Ovary (tissue), 9 donors: ENCODE results near the gene RMC1. TPM values are rescaled to one million over a fixed set of nuclear protein-coding genes. Genes with fewer than 3 reads are reported as not detected.
"Not testable (repeated sequence)": the region's sequence is repeated elsewhere in the genome, so short reads cannot be mapped to it uniquely, and the experiment has no call there.

Source experiments
- DNase-seq, 5 donors: peaks; one replicate each; pipeline ENCODE4 v3.0.0-alpha.2; 2019 to 2020
- H3K27ac ChIP-seq, 2 donors: fragments of 200-600 bp; one replicate each; pipeline versions ENCODE4 v1.5.1 to v1.8.0; 2019 to 2022
- H3K27me3 ChIP-seq: fragments of 200-600 bp; one replicate; pipeline ENCODE4 v1.8.0; 2022
- H3K36me3 ChIP-seq: fragments of 200-600 bp; sonication (generic); one replicate; pipeline ENCODE4 v1.5.1; 2019
- H3K4me1 ChIP-seq: one replicate; pipeline ENCODE4 v1.8.1; 2013; ENCODE audit warnings: mild to moderate bottlenecking, moderate library complexity; ENCODE audit not compliant: insufficient read depth
- H3K4me3 ChIP-seq: fragments of 200-600 bp; sonication (generic); one replicate; pipeline ENCODE4 v1.5.1; 2017
- H3K9me3 ChIP-seq, 2 donors: fragments of 200-600 bp in 1 of 2; sonication (generic) in 1 of 2; one replicate each; pipeline versions ENCODE4 v1.5.1 to v1.8.1; 2013 to 2019; ENCODE audit warnings: mild to moderate bottlenecking in 1 of 2, moderate library complexity in 1 of 2
- CTCF ChIP-seq, 3 donors: fragments of 450-650 bp in 2 of 3; fragments of 200-600 bp in 1 of 3; IDR thresholded peaks; one replicate each; pipeline versions ENCODE4 v1.5.1 to v1.8.0; 2016 to 2022; ENCODE audit warnings: antibody characterized with exemption in 3 of 3, mild to moderate bottlenecking in 1 of 3
- EP300 ChIP-seq: sonication (generic); formaldehyde crosslinking; IDR thresholded peaks from one replicate; pipeline ENCODE4 v1.6.1; 2017; ENCODE audit warnings: antibody characterized with exemption
- POLR2A ChIP-seq: fragments of 450-650 bp; IDR thresholded peaks from one replicate; pipeline ENCODE4 v1.6.1; 2017; ENCODE audit warnings: antibody characterized with exemption, mild to moderate bottlenecking, moderate library complexity
- WGBS, 3 donors: extraction: QIAGEN DNeasy Blood & Tissue Kit in 1 of 3; methylation state at CpG; one replicate each; pipeline versions ENCODE4 v1.1.5 to v1.1.7; 2013 to 2017; 5-methylcytosine and 5-hydroxymethylcytosine counted together
- intact Hi-C, 4 donors: fragments of 100-400 bp; cut with DNase I; formaldehyde crosslinking; loops; one replicate each; pipeline versions ENCODE4 v1.11.0 to v1.15.1; 2022 to 2023
- polyA plus RNA-seq, 2 donors: library from polyadenylated mRNA; stranded (reverse); fragments of 200-250 nt in 1 of 2; fragments of 350-450 nt in 1 of 2; fragmentation: Illumina TruSeq in 1 of 2; extraction: RNeasy Lipid Tissue Mini Kit (QIAGEN cat#74804) in 1 of 2; gene quantifications; one replicate each; pipeline ENCODE4 v1.2.3, GENCODE V29; 2013 to 2014
- total RNA-seq, 7 donors: library from RNA; depleted of rRNA in 2 of 7; stranded (reverse); fragments of >200 nt in 2 of 7; fragmentation: NEBNext Ultra II Directional in 3 of 7; extraction: Animal tissue kit (Norgen Biotek cat#: 25700) in 3 of 7; gene quantifications; one replicate each; pipeline versions ENCODE4 v1.1.0 to v1.2.4, GENCODE V29; 2016 to 2023
- donor health status: DM: no; HTN: no; CAD: no; lungs with moderate emphysema.
- donor health status: DM: no; HTN: no; CAD: no.
- donor health status: Bipolar disorder and iron deficiency.
- donor health status: DM: yes; HTN: yes; CAD: no.
- donor health status: DM: no; HTN: no; CAD: no.
- donor health status: DM: yes; HTN: yes; CAD: no.

The RMC1 gene
- total and polyA plus RNA-seq, 9 donors: 15.0 to 29.5 (median 22.1) TPM

DNA sequence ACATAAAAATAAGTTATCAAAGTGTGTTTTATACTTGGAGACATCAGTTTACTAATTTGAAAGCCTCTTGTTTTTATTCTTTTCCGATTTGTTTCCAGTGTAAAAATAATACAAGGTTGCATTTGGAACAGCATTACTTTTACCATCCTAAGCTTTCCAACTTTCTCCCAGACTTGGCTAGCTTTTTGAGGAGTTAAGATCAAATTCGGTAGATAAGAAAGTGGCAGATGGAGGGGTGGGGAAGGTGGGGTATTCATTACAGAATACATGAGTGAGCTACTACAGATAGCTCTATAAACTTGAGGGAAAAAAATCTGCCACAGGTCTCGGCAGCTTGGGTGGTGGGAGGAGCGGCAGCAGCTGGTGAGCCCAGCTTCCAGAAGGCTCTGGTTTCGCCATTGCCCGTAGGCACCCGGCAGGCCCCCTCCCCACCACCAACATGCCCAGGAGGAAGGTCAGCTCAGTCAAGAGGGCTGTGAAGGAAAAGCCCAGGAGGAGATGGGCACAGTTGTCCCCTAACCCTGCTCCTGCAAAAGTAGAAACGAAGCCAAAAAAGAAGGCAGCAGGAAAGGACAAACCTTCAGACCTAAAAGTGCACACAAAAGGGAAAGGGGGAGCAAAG is 18.6 kb upstream of the RMC1 start:
- no peak for DNase-seq

GRCh38 chr18:23485386-23485785 is 17.9 kb upstream of the RMC1 start:
- no peaks in the 10 kb centered on the region for H3K9me3 ChIP-seq
- no peak for DNase-seq
- no peak overlapping the region for H3K27ac ChIP-seq
- no peaks in the 10 kb centered on the region for H3K27me3 ChIP-seq
- H3K36me3 ChIP-seq: no peaks in the 10 kb centered on the region
- H3K4me3 ChIP-seq: no peak overlapping the region
- intact Hi-C loops: no loop called here
- H3K4me1 ChIP-seq: peaks cover 2% of the 10 kb centered on the region
- no peak for TF ChIP-seq POLR2A
- TF ChIP-seq EP300: no peak
- no peak for TF ChIP-seq CTCF (IDR thresholded peaks at IDR 0.05)
- 89 to 94% (median 93%) methylated on average over 7 of the region's 7 CpGs for WGBS, 3 donors

More for the DNA sequence above, 18.6 kb upstream of the RMC1 start:
- intact Hi-C loops: no loop called here
- Histone ChIP-seq H3K9me3 (no peaks in the 10 kb centered on the region), H3K4me3 (no peak overlapping the region), H3K36me3 (no peaks in the 10 kb centered on the region), H3K4me1 (peaks cover 2% of the 10 kb centered on the region), H3K27ac (no peak overlapping the region), H3K27me3 (no peaks in the 10 kb centered on the region)
- 21 to 35% (median 26%) methylated on average over 8 of the region's 8 CpGs for whole genome bisulfite sequencing, 3 donors
- TF ChIP-seq POLR2A (no peak), CTCF (IDR thresholded peaks at IDR 0.05) (no peak), EP300 (no peak)

GRCh38 chr18:23487738-23488570 is 15.4 kb upstream of the RMC1 start:
- H3K36me3 ChIP-seq: no peaks in the 10 kb centered on the region
- H3K9me3 ChIP-seq: no peaks in the 10 kb centered on the region
- intact Hi-C loops: no loop called here
- H3K4me1 ChIP-seq: peaks cover 2% of the 10 kb centered on the region
- peak overlapping the region; percentile 16 for H3K4me3 ChIP-seq
- peak overlapping the region in 1 of 2 donors; percentile 37 for H3K27ac ChIP-seq
- H3K27me3 ChIP-seq: no peaks in the 10 kb centered on the region
- 23 to 39% (median 27%) methylated on average over 14 of the region's 14 CpGs for WGBS, 3 donors
- no peak for DNase-seq
- TF ChIP-seq EP300: no peak

DNA sequence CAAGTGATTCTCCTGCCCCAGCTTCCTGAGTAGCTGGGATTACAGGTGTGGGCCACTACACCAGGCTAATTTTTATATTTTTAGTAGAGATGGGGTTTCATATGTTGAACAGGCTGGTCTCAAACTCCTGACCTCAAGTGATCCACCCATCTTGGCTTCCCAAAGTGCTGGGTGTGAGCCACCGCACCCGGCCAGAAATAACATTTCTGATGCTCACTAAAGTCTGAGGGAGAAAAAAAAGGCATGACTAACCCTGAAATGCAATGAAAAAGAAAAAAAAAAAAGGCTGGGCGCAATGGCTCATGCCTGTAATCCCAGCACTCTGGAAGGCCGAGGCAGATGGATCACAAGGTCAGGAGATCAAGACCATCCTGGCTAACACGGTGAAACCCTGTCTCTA is 13.7 kb upstream of the RMC1 start:
- intact Hi-C loops, H3K27ac ChIP-seq, H3K27me3 ChIP-seq, H3K4me1 ChIP-seq, H3K4me3 ChIP-seq, H3K9me3 ChIP-seq, DNase-seq, H3K36me3 ChIP-seq: not testable (repeated sequence)
- WGBS, 3 donors: 67 to 83% (median 68%) methylated on average over 5 of the region's 5 CpGs

- H3K4me1 ChIP-seq: no peaks in the 10 kb centered on the region
These were observed 9.7 kb upstream of the RMC1 start for GRCh38 chr18:23493654-23494053.

More at GRCh38 chr18:23493654-23494053, 9.7 kb upstream of the RMC1 start:
- no peaks in the 10 kb centered on the region for H3K36me3 ChIP-seq
- no peak overlapping the region for H3K27ac ChIP-seq
- TF ChIP-seq POLR2A: no peak
- TF ChIP-seq EP300: no peak
- TF ChIP-seq CTCF (IDR thresholded peaks at IDR 0.05): no peak
- 82 to 90% (median 89%) methylated on average over 1 of the region's 1 CpG for WGBS, 3 donors
- no peaks in the 10 kb centered on the region for H3K27me3 ChIP-seq
- DNase-seq: no peak
- intact Hi-C loops: no loop called here
- H3K4me3 ChIP-seq: no peak overlapping the region
- H3K9me3 ChIP-seq: no peaks in the 10 kb centered on the region
